Caki2 (cell line): ENCODE results near the gene TOR1AIP1. TPM values are rescaled to one million over a fixed set of nuclear protein-coding genes. Genes with fewer than 3 reads are reported as not detected.

Experiments used
- DNase-seq: peaks from one replicate; pipeline ENCODE4 v3.0.0-alpha.2; 2015; ENCODE audit warnings: low read depth
- in situ Hi-C: cut with HindIII; loops from 2 replicates; pipeline ENCODE4 v1.10.0; 2016; ENCODE audit warnings: low sequenced_read_pairs, low pct_unique_long_range_greater_than_20kb, mixed read lengths
- total RNA-seq: library from RNA; depleted of rRNA; stranded (reverse); fragments of >200 nt; shearing (Covaris generic); gene quantifications from 2 replicates; pipeline ENCODE4 v1.2.3, GENCODE V29; 2014; ENCODE audit warnings: low replicate concordance

TOR1AIP1 gene
- total RNA-seq, 1 experiment from 2014 or later = 17.7 TPM

GRCh38 chr1:179876300-179876715 lies 5.8 kb upstream of the TOR1AIP1 start:
- in situ Hi-C loops = no loop called here
- DNase-seq = peak; percentile 35

DNA sequence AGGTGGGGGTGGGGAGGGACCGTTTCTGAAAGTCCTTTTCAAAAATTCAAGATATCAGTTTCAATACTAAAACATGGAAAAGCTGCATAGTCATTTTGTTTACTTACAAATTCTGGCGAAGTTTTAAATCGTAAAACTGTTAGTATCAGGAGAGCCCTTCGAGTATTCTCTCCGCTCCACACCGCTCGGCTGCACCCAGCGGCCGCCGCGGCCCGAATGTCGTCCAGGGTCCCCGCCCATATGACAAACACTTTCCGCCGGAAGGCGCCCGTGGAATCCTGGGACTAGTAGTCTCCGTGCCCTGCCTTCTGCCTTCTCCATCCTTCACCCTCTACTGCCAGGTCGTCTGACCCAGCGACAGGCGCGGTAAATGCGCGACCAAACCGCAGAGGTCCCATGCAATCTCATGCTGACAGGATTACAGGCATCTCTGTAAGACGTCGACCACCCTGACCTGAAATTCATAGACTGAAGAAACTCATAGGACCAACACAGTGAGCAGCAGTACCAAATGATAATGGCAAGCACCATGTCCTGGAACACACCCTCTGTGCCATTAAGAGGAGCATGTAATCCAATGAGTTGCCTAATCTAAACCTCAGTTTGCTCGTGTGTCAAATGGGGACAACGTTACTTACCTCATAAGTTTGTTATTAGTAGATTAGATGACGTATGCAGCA lies 4.4 kb upstream of the TOR1AIP1 start, which contains the start of gene TOR1AIP2:
TOR1AIP2 (minus strand) TSS at position 218 of the 680 bp plus-strand sequence. CDS start 25,138 bp downstream, outside the sequence.
- in situ Hi-C loops = no loop called here
- peak; percentile 80 for DNase-seq

- in situ Hi-C loops = no loop called here
- no peak for DNase-seq
These were observed 2.3 kb upstream of the TOR1AIP1 start for GRCh38 chr1:179879797-179880196.

DNA sequence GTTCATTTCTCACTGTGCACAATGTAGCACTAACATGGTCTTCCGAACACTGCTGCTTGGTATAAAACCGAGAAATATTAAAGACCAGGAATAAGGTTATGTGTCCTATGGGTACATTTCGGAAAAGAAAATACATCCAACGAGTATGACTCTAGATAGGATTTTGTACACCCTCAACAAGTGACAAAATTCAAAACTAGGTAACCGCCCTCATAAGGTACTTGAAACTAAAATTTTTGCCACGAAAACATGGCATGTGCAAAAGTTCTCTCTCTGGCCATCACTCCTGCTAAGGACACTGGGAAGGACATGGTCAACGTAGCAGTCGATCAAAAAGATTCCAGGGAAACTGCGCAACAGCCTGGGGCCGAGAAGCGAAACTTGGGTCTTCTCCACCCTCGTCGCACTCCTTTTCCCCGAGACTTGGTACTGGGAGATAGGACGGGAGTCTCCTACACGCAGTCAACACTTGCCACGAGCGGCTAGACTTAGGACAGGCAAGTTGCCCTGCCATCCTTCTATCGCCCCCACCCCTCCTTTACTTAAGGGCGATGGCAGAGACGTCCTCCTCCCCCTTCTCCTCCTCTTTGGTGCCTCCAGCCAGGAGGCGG lies 338 bp upstream of the TOR1AIP1 start:
- DNase-seq = no peak
- in situ Hi-C loops = no loop called here

DNA sequence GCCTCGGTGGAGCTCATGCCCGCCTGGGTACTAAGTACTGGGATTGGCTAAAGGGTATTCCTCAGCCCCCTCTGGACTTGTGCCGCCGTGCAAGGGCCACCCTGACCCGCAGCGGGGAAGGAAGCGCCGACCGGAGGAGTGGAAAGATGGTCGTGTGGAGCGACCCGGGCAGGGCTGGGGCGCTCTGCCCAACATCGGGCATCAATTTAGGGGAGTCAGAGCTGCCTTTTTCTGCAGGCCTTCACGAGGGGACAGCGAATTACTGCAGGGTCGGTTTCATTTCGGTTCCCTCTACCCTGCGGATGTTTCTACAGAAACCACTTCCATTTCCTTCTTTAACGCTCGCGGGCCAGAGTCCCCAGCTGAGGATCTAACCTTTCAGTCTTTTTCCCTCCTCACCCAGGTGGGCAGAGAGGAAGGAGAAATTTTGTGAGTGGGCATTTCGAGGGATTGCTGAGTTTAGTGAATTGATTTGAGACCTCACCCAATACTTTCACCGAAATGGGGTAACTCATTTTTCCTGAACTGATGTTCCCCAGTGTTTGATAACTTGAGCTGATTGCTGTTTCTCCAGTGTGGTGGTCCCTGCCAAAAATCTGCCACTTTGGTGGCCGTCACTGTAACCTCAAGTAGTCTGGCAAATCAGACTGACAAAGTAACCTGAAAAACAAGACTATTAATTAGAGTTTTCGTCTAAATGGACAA lies 1.1 kb downstream of the TOR1AIP1 start:
- in situ Hi-C loops = no loop called here
- DNase-seq = no peak

DNA sequence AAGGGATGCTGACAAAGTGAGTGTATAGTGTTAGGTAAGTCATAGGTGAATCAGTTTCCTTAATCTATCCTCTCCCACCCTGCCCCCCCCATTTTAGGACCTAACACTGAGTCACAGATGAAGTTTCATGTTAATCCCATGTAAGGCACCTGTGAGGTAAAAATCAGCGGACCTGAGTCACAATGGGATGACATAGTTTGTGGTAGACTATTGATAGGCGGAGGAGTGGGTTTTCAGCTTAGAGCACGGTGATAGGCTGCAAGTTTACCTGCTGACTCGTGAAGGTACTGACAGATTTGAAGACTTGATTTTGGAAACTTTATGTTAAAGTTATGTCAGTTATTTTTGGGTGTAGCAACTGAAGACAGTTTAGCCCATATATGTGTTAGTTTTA lies 1.7 kb downstream of the TOR1AIP1 start:
- in situ Hi-C loops = no loop called here
- peak; percentile 2 for DNase-seq

- in situ Hi-C loops = no loop called here
- DNase-seq = no peak
These were observed 6.0 kb downstream of the TOR1AIP1 start for GRCh38 chr1:179888071-179888470.

DNA sequence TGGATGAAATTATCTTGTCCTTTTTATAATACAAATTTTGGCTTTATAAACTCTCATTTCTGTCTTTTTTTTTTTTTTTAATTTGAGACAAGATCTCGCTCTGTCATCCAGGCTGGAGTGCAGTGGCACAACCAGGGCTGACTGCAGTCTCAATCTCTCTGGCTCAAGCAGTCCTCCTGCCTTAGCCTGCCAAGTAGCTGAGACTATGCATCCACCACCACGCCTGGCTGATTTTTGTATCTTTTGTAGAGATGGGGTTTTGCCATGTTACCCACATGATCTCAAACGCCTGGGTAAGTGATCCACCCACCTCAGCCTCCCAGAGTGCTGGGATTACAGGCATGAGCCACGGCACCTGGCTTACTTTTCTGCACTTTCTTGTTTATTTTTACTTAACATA lies 7.5 kb downstream of the TOR1AIP1 start:
- in situ Hi-C loops = no loop called here
- DNase-seq = no peak

GRCh38 chr1:179910934-179911333 lies 28.8 kb downstream of the TOR1AIP1 start:
- no peak for DNase-seq
- in situ Hi-C loops = no loop called here

- no peak for DNase-seq
- in situ Hi-C loops = no loop called here
These were observed 29.7 kb downstream of the TOR1AIP1 start for GRCh38 chr1:179911812-179912211.

GRCh38 chr1:179917601-179918429 lies 35.7 kb downstream of the TOR1AIP1 start:
- in situ Hi-C loops = no loop called here
- DNase-seq = no peak

- no peak for DNase-seq
- in situ Hi-C loops = no loop called here
These were observed 39.4 kb downstream of the TOR1AIP1 start for GRCh38 chr1:179921472-179921871.

GRCh38 chr1:179921981-179922872 lies 40.1 kb downstream of the TOR1AIP1 start:
- DNase-seq = no peak

GRCh38 chr1:179923029-179923428 lies 40.9 kb downstream of the TOR1AIP1 start:
- in situ Hi-C loops = no loop called here
- no peak for DNase-seq

More at GRCh38 chr1:179921981-179922872, 40.1 kb downstream of the TOR1AIP1 start:
- in situ Hi-C loops = no loop called here

DNA sequence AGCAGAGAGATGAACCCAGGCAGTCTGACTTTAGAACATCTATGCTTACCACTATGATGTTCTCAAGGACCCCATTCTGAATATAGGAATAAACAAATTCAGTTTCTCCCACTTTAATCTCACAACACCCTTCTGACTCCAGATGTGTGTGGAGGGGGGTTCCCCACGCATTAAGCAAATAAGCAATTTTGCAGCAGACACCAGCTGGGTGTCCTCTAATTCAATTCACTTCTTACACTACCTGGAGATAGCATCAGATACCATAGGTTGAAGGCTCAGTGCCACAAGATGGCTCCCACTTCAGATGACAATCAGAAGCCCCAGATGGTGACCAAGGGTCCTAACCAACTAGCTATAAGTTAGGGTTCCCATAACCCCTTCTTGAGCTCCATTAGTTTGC lies 42.2 kb downstream of the TOR1AIP1 start:
- in situ Hi-C loops = no loop called here
- DNase-seq = no peak

- DNase-seq = no peak
- in situ Hi-C loops = no loop called here
These were observed 43.2 kb downstream of the TOR1AIP1 start for GRCh38 chr1:179925302-179925701.

- DNase-seq = no peak
- in situ Hi-C loops = no loop called here
These were observed 44.1 kb downstream of the TOR1AIP1 start for GRCh38 chr1:179925922-179926849.
